GM19452 (cell line): ENCODE data around the gene NR5A1.

Experiments
- ATAC-seq: cut with Tn5 transposase; IDR thresholded peaks from one replicate; pipeline ENCODE4 v1.9.1; 2021; ENCODE audit not compliant: unreplicated experiment

NR5A1 gene

DNA sequence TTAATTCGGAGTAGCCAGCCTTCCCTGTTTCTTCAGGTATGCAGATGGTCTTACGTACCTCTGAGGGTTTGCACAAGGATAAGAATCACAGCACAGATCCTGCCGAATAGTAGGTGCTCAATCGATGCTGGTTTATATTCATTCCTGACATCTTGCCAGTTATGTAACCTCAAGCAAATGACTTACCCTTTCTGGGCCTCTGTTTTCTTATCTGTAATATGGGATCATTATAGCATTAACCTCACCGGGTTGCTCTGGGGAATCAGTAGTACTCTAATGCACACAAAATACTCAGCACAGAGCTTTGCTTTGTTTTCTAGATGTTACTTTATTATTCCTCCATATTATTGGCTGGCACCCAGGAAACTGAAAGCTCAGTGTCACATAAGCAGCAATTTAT, 7.7 kb upstream of the NR5A1 start:
- no peak for ATAC-seq

GRCh38 chr9:124514125-124514524, 6.9 kb upstream of the NR5A1 start:
- ATAC-seq = no peak

GRCh38 chr9:124513376-124513994, 6.3 kb upstream of the NR5A1 start:
- ATAC-seq = no peak

DNA sequence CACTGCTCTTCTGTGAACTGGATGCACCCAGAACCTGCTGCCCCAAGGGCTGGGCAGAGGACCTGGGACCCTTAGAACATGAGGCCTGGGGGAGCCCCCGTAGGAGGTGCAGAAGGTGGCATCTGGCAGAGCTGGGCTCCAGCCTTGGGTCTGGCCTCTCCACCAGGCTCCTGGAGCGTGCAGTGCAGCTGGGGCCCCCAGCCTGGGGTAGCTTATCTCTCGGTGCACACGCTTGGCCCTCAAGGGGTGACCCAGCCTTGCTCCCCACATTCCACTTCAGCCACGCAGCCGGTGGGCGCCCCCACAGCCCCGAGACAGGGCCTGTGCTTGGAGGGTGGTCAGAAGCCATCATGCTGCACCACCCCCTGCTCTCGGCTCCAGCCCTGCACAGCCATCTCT, 5.6 kb upstream of the NR5A1 start:
- ATAC-seq = no peak

DNA sequence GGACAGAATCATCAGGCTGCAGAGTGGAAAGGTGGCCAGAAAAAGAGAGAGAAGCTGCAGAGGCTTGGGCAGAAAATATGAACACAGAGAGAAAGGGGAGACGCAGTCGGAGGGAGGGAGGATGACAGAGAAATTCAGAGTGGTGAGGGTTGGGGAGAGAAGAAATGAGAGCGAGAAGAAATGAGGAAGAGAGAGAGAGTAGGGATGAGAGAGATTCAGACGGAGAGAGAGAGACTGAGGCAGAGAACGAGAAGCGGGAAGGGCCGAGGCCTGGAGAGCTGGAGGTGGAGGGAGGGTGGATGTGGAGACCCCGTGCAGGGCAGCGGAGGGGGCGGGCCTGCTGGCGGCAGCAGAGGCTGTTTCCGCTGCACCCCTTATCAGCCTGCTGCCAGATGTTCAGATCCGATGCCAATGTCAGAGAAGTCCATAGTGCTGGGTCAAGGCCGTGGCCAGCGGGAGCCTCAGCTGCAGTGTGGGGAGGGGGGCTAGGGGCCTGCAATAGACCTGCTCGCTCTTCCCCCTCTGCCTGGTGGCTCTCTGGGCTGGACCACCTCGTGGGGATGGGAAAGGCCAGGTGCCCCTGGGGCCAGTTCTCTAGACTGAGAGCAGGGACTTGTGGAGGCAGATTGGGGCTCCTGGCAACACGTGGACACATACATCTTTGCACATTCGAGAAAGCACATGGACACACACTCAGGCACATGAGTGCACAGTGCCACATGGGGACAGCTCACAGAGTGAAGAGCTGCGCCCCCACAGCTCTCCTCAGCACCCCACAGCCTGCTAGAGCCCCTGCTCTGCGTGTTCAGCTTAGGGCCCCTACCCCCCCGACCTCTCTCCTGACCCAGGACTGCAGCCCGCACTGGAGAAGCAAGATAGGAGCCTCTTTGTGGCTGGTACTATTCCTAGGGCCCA, 4.9 kb upstream of the NR5A1 start:
- no peak for ATAC-seq

DNA sequence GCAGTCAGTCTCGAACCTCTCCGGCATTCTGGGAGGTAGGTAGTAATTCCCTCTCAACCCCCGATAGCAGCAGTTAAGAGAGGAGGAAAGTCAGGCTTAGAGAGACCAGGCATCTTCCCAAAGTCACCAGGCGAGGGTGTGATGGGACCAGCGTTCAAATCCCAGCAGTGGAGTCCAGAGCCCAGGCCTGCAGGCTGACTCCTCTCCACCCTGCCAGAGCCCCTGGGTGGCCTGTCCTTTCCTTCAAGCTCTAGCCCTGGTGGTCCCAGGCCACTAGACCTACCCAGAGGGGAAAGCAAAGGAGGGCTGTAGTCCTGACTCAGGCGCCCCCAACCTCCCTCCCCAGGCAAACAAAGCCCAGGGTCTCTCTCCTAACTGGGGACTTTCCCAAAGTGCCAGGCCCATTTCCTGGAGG, 4.2 kb upstream of the NR5A1 start:
- ATAC-seq = no peak

- ATAC-seq = no peak
Measured at GRCh38 chr9:124510650-124511425, 3.6 kb upstream of the NR5A1 start.

DNA sequence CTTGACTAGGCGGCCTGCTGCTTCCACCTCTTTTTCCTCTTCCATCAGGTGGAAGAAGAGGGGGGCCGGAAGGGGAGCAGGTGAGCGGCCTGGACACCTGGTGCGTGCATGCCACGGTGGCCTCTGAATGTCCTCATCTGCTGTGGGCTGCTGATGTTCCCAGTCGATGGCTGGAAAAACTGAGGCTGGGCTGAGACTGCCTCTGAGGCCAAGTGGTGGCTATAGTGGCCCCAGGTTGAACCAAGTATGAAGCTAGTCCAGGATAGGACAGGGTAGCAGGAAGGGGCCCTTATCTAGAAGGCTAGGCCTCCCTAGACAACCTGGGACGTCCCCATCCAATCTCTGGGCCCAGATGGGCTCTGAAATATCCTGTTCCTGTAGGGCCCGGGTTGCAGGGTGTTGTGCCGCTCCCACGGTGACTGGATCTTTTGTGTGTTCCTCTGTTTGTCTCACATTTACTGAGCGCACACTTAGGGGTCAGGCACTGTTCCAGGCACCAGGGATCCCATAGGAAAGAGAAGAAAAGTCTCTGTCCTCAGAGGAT, 753 bp upstream of the NR5A1 start:
- no peak for ATAC-seq

DNA sequence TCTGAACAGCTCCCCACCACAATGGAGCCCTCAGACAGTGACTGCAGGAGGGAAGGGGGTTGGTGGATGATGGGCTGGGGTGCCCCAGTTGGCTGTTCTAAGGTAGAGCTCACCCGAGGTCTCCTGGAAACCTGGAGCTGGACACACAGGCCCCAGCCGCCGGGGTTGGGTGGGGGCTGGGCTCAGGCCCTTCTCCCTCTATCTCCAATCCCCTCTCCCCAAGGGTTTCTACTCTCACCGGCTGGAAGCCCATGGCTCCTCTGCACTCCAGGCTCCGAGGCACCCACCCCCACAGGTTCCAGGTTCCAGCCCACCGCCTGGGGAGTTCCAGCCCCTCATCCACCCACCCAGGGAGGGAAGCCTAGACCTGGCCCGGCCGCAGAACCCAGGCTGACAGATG, 766 bp downstream of the NR5A1 start:
- ATAC-seq = no peak

GRCh38 chr9:124505901-124506346, 1.3 kb downstream of the NR5A1 start:
- no peak for ATAC-seq

- ATAC-seq = no peak
Measured at GRCh38 chr9:124505006-124505900, 1.9 kb downstream of the NR5A1 start.

DNA sequence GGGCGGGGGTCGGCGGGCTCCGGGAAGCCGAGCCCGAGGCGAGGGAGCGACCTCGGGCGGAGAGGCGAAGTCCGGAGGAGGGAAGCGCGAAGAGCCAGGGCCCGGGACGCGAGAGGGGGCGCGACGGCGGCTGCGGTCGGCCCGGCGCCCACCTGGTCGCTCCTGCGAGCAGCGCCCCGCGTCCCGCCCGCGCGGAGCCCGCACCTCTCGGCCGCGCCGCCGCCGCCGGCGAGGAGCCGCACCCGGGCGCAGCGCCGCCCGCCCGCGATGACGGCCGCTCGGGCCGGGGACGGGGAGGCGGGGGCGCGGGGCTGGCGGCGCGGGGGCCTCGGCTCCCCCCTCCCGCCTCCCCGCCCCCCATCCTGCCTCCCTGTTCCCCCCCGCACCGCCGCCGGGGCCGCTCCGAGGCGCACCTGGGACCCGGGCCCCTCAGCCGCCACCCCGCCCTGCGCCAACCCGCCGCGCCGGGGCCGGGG, 2.6 kb downstream of the NR5A1 start:
- ATAC-seq = no peak

DNA sequence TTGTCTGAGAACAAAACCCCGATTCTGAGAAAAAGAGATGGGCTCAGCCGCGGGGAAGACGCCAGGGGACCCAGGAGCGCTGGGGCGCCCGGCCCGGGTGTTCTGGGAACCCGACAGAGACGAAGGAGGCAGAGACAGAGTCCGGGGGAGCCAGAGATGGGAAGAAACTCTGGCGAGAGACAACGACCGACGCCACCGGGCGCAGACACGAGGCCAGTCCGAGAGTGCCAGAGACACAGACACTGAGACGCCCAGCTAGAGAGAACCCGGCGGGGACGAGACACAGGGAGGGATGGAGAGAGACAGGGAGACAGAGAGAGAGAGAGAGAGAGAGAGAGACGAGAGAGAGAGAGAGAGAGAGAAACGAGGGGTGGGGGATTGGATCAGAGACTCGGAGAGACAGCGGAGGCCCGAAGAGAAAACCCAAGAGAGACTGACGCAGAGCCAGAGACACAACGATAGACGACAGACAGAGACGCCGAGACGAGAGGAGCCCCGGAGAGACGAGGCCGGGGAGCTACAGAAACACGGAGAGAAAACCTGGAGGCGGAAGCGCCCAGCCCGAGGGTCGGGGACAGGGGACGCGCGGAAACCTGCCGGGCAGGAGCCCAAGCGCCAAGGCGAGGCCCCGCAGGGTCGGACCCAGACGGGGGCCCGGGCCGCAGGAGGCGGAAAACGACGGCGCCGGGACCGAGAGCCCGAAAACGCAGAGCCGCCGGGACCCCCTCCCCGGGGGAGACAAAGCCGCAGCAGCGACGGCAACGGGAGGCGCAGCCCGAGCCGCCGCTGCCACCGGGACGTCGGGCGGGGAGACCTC, 3.3 kb downstream of the NR5A1 start:
- no peak for ATAC-seq

DNA sequence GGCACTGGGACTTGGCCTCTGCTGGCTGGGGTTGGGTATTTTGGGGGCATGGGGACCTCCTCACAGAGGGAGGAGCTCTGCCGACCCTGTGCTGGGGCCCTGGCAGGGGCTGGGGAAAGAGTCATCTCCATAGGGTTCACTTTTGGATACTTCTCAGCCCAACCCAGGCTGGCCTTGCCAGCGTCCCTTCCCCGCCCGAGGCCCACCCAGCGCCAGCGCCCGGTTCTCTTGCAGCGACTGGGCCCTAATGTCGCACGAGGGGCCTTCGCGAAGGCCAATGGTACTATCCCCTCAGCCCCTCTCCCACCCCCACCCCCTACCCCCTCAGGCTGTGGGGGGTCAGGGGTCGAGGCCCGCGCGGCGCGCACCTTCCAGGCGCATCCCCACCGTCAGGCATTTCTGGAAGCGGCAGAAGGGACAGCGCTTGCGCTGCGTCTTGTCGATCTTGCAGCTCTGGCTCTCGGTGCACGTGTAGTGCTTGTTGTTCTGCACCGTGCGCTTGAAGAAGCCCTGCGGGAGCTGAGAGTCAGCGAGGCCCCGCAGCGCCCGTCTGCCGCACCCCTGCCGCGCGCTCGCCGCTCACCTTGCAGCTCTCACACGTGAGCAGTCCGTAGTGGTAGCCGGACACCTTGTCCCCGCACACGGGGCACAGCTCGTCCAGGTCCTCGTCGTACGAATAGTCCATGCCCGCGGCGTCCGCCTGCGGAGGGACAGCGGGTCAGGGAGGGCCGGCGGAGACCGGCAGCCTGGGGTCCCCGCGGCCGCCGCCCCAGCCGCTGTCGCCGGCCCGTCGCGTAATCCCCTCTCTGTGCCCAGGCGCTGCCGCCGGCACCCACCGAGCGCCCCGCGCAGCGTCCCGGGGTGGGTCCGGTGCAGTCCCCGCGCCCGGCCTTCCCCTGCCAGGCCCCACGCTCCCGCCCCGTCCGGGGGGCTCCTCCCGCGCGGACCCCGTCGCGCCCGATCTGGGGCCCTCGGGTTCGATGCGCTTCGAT, 4.2 kb downstream of the NR5A1 start:
- ATAC-seq = no peak

DNA sequence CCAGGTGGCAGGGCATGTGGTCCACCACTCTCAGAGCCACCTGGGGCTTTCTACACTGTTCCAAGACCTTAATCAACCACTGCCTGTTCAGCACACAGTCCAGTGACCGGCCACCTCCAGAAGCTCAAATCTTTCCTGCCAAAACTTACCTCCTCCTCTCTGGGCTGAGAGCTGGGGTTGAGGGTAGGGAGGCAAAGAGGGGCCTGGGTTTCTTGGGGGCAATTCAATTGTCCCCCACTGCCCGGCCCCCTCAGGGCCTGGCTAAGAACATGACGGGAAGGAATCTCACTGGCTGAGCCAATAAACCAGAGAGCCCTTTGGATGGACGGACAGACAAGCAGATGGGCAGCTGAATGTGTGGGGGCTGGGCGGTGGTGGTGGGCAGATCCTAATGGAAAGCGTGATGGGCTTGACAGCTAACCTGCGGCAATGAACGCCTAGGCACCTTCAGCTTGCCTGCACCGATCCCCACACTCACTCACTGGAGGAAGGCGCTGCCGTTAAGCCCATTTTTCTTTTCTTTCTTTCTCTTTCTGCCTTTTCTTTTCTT, 5.4 kb downstream of the NR5A1 start:
- no peak for ATAC-seq

- no peak for ATAC-seq
Measured at GRCh38 chr9:124500796-124501611, 6.2 kb downstream of the NR5A1 start.
